GM10266 (cell line): ENCODE data around the gene GREM2.

ENCODE experiments used
- DNase-seq: peaks from one replicate; pipeline ENCODE4 v3.0.0; 2012; ENCODE audit errors: extremely low spot score
- TF ChIP-seq, protein P1 (sequence below): IDR thresholded peaks from 2 replicates; pipeline ENCODE4 v1.5.1; 2012; ENCODE audit warnings: mild to moderate bottlenecking, low read depth; ENCODE audit not compliant: control insufficient read depth, insufficient read depth; ENCODE audit errors: missing control alignments

GREM2 gene

DNA sequence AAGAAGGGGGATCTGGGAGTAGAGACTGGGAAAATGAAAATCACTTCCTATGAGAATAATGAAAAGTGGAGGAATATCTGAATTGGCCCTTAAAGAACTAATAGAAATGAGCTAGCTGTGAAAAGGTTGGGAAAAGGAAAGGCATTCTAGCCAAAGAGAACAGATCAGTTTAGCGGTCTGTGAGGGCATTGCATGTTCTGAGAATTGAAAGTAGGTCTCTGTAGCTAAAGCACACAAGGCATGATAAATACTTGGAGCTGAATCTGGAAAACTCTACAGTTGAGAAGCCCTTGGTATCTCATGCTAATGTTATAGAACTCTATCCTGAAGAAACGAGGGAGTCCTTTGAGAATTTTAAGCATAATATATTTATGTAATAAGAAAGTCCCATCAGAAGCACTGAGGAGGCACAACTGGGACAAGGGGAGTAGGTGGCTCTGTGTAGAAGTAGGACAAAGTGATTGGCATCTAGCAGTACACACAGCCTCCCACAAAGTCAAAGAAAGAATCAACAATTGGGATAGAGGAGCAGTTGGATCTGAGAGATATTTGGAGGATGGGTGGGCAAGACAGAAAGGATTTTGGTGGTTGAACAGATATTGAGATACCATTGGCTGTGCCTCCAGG is 78.7 kb downstream of the GREM2 start:
- DNase-seq = no peak
- TF ChIP-seq, protein P1, sequence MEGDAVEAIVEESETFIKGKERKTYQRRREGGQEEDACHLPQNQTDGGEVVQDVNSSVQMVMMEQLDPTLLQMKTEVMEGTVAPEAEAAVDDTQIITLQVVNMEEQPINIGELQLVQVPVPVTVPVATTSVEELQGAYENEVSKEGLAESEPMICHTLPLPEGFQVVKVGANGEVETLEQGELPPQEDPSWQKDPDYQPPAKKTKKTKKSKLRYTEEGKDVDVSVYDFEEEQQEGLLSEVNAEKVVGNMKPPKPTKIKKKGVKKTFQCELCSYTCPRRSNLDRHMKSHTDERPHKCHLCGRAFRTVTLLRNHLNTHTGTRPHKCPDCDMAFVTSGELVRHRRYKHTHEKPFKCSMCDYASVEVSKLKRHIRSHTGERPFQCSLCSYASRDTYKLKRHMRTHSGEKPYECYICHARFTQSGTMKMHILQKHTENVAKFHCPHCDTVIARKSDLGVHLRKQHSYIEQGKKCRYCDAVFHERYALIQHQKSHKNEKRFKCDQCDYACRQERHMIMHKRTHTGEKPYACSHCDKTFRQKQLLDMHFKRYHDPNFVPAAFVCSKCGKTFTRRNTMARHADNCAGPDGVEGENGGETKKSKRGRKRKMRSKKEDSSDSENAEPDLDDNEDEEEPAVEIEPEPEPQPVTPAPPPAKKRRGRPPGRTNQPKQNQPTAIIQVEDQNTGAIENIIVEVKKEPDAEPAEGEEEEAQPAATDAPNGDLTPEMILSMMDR = no peak

- no peak for DNase-seq
- TF ChIP-seq, protein P1 = no peak
Measured at GRCh38 chr1:240528591-240528990, 83.4 kb downstream of the GREM2 start.

- TF ChIP-seq, protein P1 = no peak
- DNase-seq = no peak
Measured at GRCh38 chr1:240527086-240527485, 84.9 kb downstream of the GREM2 start.

DNA sequence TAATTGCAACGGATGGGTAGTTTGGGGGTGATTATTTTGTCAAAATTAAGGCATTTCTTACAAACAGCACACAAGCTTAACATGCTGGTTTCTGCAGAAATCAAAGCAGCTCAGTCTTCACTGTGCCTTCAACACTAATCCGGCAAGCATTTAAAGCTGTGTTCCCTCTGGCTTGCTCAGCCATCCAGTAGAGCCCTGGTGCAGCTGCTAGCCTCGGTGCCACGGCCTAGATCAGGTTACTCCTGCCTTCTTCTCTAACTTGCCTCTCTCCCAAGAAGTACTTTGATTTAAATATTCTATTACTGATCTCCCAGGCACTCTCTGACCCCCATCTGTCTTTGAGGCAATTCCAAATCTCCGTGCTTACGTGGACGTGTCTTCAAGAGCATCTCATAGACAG is 85.6 kb downstream of the GREM2 start:
- TF ChIP-seq, protein P1 = no peak
- no peak for DNase-seq

GRCh38 chr1:240524356-240525069 is 87.4 kb downstream of the GREM2 start:
- no peak for DNase-seq

DNA sequence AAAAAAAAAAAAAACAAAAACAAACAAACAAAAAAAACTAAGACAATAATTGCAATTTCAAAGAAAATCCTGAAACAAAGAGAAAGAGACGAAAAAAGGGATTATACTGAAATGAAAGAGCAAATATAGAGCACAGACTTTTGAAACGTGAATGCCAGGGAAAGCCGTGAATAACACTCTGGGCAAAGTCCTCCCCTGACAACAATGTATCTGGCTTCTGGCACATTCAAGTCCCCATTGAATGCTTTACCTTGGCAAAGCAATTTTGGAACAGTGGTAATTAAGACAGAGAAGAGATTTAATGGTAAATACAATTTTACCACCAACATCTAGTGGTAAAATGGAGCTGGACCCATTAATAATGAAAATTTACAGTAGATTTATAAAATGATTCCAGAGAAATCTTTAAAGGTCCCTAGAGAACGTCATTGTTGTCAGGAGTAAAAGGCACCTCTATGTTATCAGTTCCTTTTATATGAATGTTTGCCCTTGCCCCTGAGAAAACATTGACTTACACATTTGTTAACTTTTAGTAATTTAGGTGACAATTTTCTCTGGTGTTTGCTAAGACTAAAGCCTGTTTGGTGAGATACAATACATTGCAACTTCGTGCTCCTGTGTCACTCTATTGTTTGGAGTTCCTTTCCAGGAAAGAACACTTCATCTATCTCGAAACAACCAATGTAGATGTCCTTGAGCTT is 89.7 kb downstream of the GREM2 start:
- DNase-seq = no peak
- TF ChIP-seq, protein P1 = no peak

More at GRCh38 chr1:240524356-240525069, 87.4 kb downstream of the GREM2 start:
- TF ChIP-seq, protein P1 = no peak
